GM19099 (cell line): Measurements from ENCODE around the gene RBPMS2.

Source experiments
- POLR2A ChIP-seq: IDR thresholded peaks from 3 replicates; pipeline ENCODE4 v1.6.1; 2011; ENCODE audit warnings: low read depth; ENCODE audit not compliant: insufficient read length; ENCODE audit errors: extremely low read depth

RBPMS2 gene

GRCh38 chr15:64746356-64746755 is 29.0 kb downstream of the RBPMS2 start:
- no peak for TF ChIP-seq POLR2A

DNA sequence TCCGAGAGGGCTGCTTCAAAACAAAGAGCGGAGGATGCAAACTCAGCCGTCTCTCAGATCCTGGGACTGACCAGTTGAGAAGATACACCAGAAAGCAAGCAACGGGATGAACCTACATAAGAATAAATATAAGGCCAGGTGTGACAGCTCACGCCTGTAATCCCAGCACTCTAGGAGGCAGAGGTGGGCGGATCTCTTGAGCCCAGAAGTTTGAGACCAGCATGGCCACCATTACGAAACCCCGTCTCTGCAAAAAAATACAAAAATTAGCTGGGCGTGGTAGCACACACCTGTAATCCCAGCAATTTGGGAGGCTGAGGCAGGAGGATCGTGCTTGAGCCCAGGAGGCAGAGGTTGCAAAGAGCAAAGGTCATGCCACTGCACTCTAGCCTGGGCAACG is 31.7 kb downstream of the RBPMS2 start:
- TF ChIP-seq POLR2A, result no peak

GRCh38 chr15:64742921-64743320 is 32.5 kb downstream of the RBPMS2 start:
- no peak for TF ChIP-seq POLR2A

DNA sequence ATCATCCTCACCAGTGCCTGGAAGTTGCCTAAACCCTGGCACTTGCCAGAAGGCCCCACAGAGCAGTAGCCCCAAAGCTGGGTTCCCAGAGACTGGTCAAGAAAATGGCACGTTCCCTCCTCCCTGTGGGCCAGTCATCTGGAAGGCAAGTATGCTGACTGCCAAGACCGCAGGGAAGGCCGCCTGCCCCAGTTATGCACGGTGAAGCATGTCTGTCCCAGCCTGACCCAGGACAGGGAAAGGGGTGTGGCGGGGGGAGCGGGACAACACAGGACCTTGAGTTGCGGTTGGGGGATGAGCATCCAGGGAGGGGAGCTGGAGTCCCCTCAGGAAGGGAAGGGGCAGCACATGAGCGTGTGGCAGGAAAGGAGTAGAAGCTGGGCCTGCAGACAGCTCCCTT is 33.0 kb downstream of the RBPMS2 start:
- no peak for TF ChIP-seq POLR2A

DNA sequence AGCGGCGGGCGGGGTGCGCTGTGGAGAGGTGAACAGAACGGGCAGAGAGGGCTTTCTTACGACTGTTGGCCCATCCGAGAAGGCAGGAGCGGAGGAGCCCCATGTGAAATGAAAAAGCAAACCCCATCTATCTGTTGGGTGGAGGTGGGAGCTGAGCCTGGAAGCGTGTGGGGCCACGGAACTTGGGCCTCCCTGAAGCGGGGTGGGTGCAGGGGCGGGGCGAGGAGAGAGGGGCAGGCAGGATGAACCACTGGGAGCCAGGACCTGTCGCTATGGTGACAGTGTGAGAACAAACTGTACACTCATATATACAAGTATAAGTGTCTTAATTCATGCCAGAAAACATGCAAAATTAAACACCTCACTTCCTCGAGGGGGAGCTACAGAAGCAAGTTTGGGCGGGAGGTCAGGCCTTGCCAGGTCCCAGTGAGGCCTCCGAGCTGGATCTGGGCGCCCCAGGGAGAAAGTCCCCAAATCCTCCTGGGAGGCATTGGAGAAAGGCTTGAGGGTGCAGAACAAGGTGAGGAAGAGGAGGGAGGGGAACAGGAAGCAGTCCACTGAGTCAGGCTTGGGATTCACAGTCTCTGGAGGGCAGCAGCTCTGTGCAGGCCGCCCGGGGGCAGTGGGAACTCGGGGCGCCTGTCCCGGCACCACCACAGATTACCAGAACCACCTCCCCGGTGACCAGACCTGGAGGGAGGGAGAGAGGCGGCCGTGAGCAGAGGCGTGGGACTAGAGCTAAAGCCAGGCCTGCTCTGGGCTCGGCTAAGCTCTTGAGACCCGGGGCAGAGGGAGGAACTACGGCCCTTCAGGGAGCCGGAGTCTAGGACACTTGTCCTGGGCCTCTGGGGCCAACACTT is 34.8 kb downstream of the RBPMS2 start:
- no peak for TF ChIP-seq POLR2A

GRCh38 chr15:64739577-64740143 is 35.7 kb downstream of the RBPMS2 start:
- no peak for TF ChIP-seq POLR2A

DNA sequence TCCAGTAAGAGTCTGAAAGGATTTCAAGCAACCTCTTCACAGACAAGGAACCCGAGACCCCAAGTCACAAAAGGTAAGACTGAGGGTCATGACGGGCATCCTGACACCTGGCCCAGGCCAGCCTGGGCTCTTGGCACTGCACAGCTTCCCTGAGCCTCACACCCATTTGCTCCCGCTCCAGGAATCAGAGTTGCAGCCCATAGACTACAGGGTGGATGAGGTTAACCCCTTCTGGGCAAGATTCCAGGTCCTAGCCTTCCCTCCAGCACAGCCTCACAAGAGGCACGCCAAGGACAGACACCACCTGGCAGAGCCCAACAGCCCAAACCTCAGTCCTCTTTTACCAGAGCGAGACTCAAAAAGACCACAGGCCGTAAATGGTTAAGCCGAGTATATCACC is 36.2 kb downstream of the RBPMS2 start:
- no peak for TF ChIP-seq POLR2A

DNA sequence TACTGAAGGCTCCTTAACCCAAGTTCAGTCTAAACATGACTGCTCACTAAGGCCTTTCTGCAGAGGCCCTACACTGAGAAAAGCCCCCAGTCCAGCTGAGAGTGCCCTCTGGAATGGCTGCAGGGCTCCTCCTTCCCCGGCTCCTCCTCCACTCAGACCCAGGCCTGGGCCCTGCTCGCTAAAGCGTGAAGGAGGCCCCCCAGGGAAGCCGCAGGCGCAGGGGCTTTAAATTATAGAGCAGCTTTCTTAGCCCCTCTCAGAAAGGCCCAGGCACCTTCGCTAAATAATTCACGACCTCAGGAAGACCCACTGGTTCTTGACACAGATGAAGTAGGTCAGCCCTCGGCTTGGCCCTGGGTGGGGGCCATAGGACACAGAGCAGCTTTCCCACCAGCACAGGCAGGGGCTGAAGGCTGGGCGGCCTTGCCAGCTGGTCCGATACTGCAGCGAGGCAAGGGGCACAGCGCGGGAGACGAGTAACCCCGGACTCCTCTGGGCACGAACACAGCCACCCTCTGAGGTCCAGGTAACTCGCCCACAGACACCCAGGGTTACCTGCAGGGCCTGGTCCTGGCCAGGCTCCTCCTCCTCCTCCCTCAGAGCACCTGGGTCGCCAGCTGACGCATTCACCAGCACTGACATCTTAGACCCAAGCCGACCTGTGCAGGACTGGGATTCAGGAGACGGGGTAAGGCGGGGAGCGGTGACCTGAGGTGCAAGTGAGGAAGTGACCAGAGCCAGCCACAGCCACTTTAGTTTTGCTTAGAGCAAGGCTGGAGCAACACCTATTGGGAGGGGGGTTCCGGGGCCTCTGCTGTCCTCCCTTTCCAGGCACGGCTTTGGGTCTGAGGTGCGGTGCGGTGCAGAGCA is 36.9 kb downstream of the RBPMS2 start:
- TF ChIP-seq POLR2A, result no peak

DNA sequence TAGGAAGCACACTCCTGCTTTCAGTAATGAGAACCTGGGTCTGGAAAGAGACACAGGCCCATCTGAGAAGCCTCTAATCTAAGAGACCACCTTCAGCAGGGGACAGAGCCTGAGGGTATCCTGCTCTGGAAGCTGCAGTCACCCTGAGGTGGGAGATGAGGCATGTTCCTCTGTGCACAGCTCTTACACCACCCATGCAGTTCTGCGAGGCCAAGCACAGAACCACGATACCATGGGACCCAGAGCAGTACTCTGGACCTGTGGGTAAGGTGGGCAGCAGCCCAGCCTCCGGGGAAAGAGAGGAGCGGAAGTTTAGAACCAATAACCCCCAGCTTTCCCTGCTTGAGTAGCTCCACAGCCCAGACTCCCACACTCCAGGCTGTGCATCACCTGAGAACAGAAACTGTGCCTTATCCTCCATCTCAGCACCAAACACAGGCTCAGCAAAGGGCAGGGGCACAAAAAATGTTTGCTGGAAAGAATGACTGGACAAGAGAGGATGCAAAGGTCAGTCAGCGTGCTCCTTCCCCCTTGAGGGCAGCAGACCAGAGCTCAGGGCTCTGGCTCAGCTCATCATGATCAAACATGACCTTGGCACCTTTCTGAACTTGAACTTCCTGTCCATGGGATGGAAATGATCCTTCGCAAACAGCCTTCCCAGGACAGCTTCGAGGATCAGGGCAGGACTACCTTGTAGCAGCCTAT is 43.1 kb downstream of the RBPMS2 start:
- TF ChIP-seq POLR2A, result no peak

- TF ChIP-seq POLR2A, result no peak
Measured at GRCh38 chr15:64731805-64732151, 43.6 kb downstream of the RBPMS2 start.

- no peak for TF ChIP-seq POLR2A
Measured at GRCh38 chr15:64731012-64731804, 44.2 kb downstream of the RBPMS2 start.

- TF ChIP-seq POLR2A, result no peak
Measured at GRCh38 chr15:64730151-64730550, 45.2 kb downstream of the RBPMS2 start.

DNA sequence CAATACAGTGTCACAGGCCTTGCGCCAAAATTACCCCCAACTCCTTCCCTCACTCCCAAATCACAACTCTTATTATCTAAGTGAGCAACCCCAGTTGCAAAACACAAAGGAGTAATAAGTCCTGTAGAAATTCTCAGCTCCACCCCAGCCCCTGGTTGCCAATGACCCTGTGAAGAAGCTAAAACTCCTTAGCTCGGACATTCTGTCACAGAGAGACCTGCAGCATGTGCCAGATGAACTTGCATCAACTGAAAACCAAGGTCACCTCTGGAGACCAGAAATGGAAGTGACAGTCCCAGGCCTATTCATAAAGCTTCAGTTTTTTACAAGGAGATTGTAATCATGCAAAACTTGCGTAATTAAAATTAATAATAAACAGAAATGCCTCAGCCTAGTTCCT is 55.2 kb downstream of the RBPMS2 start:
- TF ChIP-seq POLR2A, result no peak

GRCh38 chr15:64717735-64718495 is 57.5 kb downstream of the RBPMS2 start:
- TF ChIP-seq POLR2A, result no peak

DNA sequence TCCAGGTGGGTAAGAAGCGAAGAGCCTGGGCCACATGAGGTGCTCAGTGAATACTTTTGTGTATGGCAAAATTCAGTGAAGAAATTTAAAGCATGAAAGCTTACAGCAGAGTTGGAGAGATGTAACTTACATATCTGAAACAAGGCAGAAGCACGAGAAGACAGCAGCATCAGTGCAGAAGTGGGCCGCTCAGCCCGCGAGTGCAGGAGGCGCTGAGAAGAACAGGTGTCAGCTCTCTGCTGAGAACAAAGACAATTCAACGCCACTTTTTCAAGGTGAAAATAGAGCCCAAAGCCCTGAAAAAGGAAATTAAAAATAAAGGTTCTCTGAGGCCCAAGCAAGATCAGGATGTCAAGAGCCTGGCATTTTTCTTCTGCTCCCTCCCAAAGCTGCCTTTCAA is 58.3 kb downstream of the RBPMS2 start:
- TF ChIP-seq POLR2A, result no peak
